ENCODE measurements around the gene RPS21. TPM values are rescaled to one million over a fixed set of nuclear protein-coding genes. Genes with fewer than 3 reads are reported as not detected.

The RPS21 gene
- total RNA-seq: 1,000 to 10,000 TPM; 1,150 to 1,291 TPM
- long read RNA-seq, transcript RPS21-201 (6 exons, 344 nt): major isoform, 52 of 60 reads
- long read RNA-seq, partial matches to known transcripts: 1 of 60 reads
- long read RNA-seq, other reads (novel, unspliced or antisense): 4 of 60 reads

GRCh38 chr20:62386383-62387218 is at the start of gene RPS21:
TSS of gene RPS21 (plus strand) at chr20:62387103. CDS start at chr20:62387339, 236 bp downstream.
- ATAC-seq (peak; percentile 90), DNase-seq (peak; percentile 94)
- intact Hi-C loops (cut with DNase I, micrococcal nuclease): loop anchor here (10.0 kb wide), 2 partner anchors 82 to 372 kb away; partner anchors contain the start of gene ADRM1 (in 2 of the 2)

- intact Hi-C loops (cut with DNase I, micrococcal nuclease): no loop called here
- ATAC-seq: peak; percentile 20
Observed at GRCh38 chr20:62337558-62338293, 49.2 kb upstream of the RPS21 start.

DNA sequence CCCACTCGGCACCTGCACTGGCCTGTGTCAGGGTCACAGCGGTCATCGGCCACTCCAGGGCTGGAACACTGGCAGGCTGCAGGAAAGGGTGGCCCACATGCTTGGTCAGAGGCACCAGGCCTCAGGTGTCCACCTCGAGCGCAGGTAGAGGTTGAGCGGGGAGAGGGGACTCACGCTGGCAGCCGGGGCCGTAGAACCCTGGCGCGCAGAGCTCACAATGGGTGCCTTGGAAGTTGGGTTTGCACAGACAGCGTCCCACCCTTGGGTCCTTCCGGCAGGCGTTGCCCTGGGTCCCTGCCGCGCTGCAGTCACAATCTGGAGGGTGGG is 48.6 kb upstream of the RPS21 start:
- intact Hi-C loops (cut with DNase I, micrococcal nuclease): no loop called here
- ATAC-seq (no peak), DNase-seq (no peak)

More at GRCh38 chr20:62337558-62338293, 49.2 kb upstream of the RPS21 start:
- no peak for DNase-seq

DNA sequence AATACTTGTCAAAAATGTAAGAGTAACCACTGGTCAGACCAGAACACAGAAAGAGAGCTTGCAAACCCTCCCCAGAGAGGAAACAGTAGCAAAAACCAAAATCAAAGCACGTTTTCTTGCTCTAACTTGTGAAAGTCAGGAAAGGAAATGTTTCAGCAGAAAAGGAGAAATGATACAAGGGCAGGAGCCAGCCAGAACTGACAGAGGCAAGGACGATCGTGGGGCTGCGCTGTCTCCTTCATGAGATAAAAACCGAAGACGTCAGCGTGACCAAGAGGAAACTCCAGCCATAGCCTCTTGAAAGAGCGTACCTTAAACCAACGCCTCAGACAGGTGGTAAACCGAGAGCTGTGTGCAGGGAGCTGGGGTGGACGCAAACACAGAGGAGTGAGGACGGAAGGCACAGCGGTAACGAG is 47.2 kb upstream of the RPS21 start:
- intact Hi-C loops (cut with DNase I, micrococcal nuclease): no loop called here
- ATAC-seq: no peak
- DNase-seq: no peak

- DNase-seq: no peak
- intact Hi-C loops (cut with DNase I, micrococcal nuclease): no loop called here
- ATAC-seq: no peak
Observed at GRCh38 chr20:62342910-62343309, 44.0 kb upstream of the RPS21 start.

GRCh38 chr20:62344092-62344491 is 42.8 kb upstream of the RPS21 start:
- intact Hi-C loops (cut with DNase I, micrococcal nuclease): no loop called here
- DNase-seq (no peak), ATAC-seq (no peak)

DNA sequence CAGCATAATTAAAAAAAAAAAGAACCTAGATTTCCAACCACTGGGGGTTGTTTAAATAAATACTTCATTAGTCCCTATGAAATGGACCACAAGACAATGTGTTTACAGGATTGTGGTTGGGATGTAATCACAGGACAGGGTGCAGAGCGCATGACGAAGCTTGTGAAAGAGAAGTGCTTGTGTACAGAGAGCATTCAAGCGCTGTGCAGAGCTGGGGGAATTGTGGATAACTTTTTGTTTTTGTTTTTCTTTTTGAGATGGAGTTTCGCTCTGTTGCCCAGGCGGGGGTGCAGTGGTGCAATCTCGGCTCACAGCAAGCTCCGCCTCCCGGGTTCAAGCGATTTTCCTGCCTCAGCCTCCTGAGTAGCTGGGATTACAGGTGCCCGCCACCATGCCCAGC is 42.1 kb upstream of the RPS21 start:
- DNase-seq (no peak), ATAC-seq (no peak)
- intact Hi-C loops (cut with DNase I, micrococcal nuclease): no loop called here

- intact Hi-C loops (cut with DNase I, micrococcal nuclease): no loop called here
- DNase-seq: no peak
- ATAC-seq: no peak
Observed at GRCh38 chr20:62345681-62346370, 41.1 kb upstream of the RPS21 start.

- ATAC-seq (no peak), DNase-seq (no peak)
- intact Hi-C loops (cut with DNase I, micrococcal nuclease): no loop called here
Observed at GRCh38 chr20:62346398-62347150, 40.3 kb upstream of the RPS21 start.

DNA sequence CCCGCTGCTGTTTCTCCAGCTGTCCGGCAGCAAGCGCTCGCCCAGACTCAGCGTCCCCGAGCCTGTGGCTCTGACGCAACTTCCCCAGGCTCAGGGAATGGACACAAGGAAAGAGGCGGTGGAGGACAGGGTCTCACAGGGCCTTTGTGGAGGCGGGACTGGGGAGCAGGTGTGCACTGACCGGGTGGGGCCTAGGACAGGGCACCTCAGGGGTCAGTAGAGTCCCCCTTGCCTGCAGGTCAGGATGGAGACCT is 39.8 kb upstream of the RPS21 start:
- ATAC-seq (no peak), DNase-seq (no peak)
- intact Hi-C loops (cut with DNase I, micrococcal nuclease): no loop called here

DNA sequence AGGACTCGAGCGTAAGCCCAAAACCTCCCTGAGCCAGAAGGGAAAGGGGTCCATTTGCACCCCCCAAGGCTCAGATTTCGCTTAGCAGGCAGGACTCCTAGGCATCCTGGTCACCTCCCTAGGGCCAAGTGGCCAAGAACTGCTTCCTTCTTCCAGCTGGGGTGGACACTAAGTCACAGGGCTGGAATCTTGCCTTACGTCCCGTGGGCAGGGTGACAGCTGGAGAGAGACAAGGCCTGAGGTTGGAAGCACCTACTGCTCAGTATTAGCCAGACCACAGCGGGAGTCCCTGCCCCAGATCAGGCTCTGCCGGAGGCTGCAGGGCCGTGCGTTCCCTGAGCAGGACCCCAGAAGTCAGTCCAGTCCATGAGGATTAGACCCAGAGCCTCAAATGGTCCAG is 39.5 kb upstream of the RPS21 start:
- ATAC-seq (no peak), DNase-seq (no peak)
- intact Hi-C loops (cut with DNase I, micrococcal nuclease): no loop called here

- DNase-seq (no peak), ATAC-seq (no peak)
- intact Hi-C loops (cut with DNase I, micrococcal nuclease): no loop called here
Observed at GRCh38 chr20:62348604-62349003, 38.3 kb upstream of the RPS21 start.

DNA sequence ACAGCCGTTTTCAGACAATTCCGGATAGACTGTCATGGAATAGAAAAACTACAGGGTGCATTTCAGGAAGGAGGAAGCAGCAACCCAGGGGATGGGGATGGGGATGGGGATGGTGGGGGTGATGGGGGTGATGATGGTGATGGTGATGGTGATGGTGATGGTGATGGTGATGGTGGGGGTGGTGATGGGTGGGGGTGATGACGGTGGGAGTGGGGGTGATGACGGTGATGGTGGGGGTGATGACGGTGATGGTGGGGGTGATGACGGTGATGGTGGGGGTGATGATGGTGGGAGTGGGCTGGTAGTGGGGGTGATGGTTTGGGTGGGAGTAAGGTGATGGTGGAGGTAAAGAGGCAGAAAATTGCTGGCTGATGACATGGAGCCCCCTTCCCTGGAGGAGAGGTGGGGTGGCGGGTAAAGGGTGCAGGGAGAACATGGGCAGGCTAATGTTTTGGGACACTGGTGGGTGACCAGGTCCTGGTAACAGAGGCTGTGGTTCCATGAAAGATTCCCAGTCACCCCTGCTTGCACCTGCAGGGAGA is 37.3 kb upstream of the RPS21 start:
- intact Hi-C loops (cut with DNase I, micrococcal nuclease): no loop called here
- no peak for ATAC-seq
- no peak for DNase-seq

DNA sequence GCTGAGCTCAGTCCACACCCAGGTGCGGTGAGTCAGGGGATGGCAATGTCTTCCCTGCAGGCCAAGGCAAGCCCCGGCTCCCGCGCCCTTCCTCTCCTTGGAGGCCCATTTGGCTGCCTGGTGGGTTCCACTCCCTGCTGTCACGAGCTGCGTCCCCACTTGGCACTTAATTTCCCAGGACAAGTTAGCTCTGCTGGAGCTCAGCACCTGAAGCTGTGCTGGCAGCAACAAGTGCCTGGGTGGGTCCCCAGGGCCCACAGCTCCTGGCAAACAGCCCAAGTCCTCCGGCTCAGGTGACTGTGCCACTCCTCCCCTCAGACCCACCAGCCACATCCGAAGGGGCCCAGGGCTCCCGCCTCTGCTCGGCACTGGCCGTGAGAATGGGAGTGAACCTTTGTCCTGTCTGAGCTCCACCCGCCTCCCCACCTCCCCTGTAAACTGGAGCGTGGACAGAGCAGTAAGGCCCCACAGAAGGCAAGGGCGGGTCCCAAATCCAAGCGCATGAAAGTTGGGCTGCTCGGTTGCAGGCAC is 36.7 kb upstream of the RPS21 start:
- ATAC-seq (peak; percentile 79), DNase-seq (no peak)
- intact Hi-C loops (cut with DNase I, micrococcal nuclease): no loop called here

GRCh38 chr20:62350629-62351422 is 36.1 kb upstream of the RPS21 start:
- intact Hi-C loops (cut with DNase I, micrococcal nuclease): no loop called here
- peak; percentile 22 for ATAC-seq
- DNase-seq: no peak

GRCh38 chr20:62351469-62352401 is 35.2 kb upstream of the RPS21 start:
- no peak for ATAC-seq
- intact Hi-C loops (cut with DNase I, micrococcal nuclease): no loop called here
- DNase-seq: no peak

Data from left colon (tissue), 2 donors.